Effector memory CD4-positive, alpha-beta T cell (primary cell): ENCODE data around the gene PLB1.

Experiments used
- DNase-seq, 3 donors: peaks; one replicate each; pipeline ENCODE4 v3.0.0-alpha.2; 2020
- H3K27ac ChIP-seq: 2 replicates; pipeline ENCODE4 v1.7.0; 2013; ENCODE audit warnings: mild to moderate bottlenecking, low read length, moderate library complexity; ENCODE audit not compliant: insufficient read depth, poor library complexity, severe bottlenecking
- H3K27me3 ChIP-seq: replicated peaks from 2 replicates; pipeline ENCODE4 v1.7.0; 2013; ENCODE audit warnings: mild to moderate bottlenecking, low read length; ENCODE audit not compliant: insufficient read depth, control insufficient read depth, poor library complexity, severe bottlenecking
- H3K36me3 ChIP-seq: 2 replicates; pipeline ENCODE4 v1.7.0; 2013; ENCODE audit warnings: mild to moderate bottlenecking, low read length, moderate library complexity; ENCODE audit not compliant: control insufficient read depth, insufficient read depth
- H3K4me1 ChIP-seq: 2 replicates; pipeline ENCODE4 v1.7.0; 2013; ENCODE audit warnings: low read length, mild to moderate bottlenecking; ENCODE audit not compliant: control insufficient read depth, insufficient read depth, poor library complexity, severe bottlenecking
- H3K4me3 ChIP-seq: 2 replicates; pipeline ENCODE4 v1.7.0; 2013; ENCODE audit warnings: low read length, low read depth, mild to moderate bottlenecking; ENCODE audit not compliant: insufficient read depth, poor library complexity, severe bottlenecking
- H3K9me3 ChIP-seq: 2 replicates; pipeline ENCODE4 v1.7.0; 2013; ENCODE audit warnings: mild to moderate bottlenecking, low read length, moderate library complexity; ENCODE audit not compliant: control insufficient read depth

PLB1 gene

GRCh38 chr2:28648671-28649395 lies 153.0 kb downstream of the PLB1 start:
- no peak for DNase-seq
- H3K9me3 ChIP-seq = no peaks in the 10 kb centered on the region
- no peaks in the 10 kb centered on the region for H3K4me1 ChIP-seq
- no peaks in the 10 kb centered on the region for H3K36me3 ChIP-seq
- H3K4me3 ChIP-seq = no peak overlapping the region
- no peaks in the 10 kb centered on the region for H3K27me3 ChIP-seq
- H3K27ac ChIP-seq = no peak overlapping the region

GRCh38 chr2:28649481-28650265 lies 153.8 kb downstream of the PLB1 start:
- no peaks in the 10 kb centered on the region for H3K27me3 ChIP-seq
- no peak for DNase-seq
- H3K9me3 ChIP-seq = no peaks in the 10 kb centered on the region
- no peak overlapping the region for H3K4me3 ChIP-seq
- H3K4me1 ChIP-seq = no peaks in the 10 kb centered on the region
- H3K27ac ChIP-seq = no peak overlapping the region
- no peaks in the 10 kb centered on the region for H3K36me3 ChIP-seq

- Histone ChIP-seq H3K27ac (no peak overlapping the region), H3K4me1 (no peaks in the 10 kb centered on the region), H3K9me3 (no peaks in the 10 kb centered on the region), H3K27me3 (no peaks in the 10 kb centered on the region), H3K36me3 (no peaks in the 10 kb centered on the region), H3K4me3 (no peak overlapping the region)
- DNase-seq = no peak
These were observed 154.4 kb downstream of the PLB1 start for GRCh38 chr2:28650266-28650584.

- Histone ChIP-seq H3K27ac (no peak overlapping the region), H3K36me3 (no peaks in the 10 kb centered on the region), H3K4me3 (no peak overlapping the region), H3K27me3 (no peaks in the 10 kb centered on the region), H3K4me1 (no peaks in the 10 kb centered on the region), H3K9me3 (no peaks in the 10 kb centered on the region)
- no peak for DNase-seq
These were observed 156.4 kb downstream of the PLB1 start for GRCh38 chr2:28652217-28652616.

- H3K27ac ChIP-seq = no peak overlapping the region
- H3K4me1 ChIP-seq = no peaks in the 10 kb centered on the region
- DNase-seq = no peak
These were observed 158.2 kb downstream of the PLB1 start for GRCh38 chr2:28653892-28654662.

GRCh38 chr2:28654663-28655320 lies 158.9 kb downstream of the PLB1 start:
- no peak overlapping the region for H3K4me3 ChIP-seq
- DNase-seq = no peak

More at GRCh38 chr2:28653892-28654662, 158.2 kb downstream of the PLB1 start:
- Histone ChIP-seq H3K36me3 (no peaks in the 10 kb centered on the region), H3K9me3 (no peaks in the 10 kb centered on the region), H3K27me3 (no peaks in the 10 kb centered on the region), H3K4me3 (no peak overlapping the region)

GRCh38 chr2:28656937-28657615 lies 161.2 kb downstream of the PLB1 start:
- no peak overlapping the region for H3K4me3 ChIP-seq
- no peak for DNase-seq
- no peaks in the 10 kb centered on the region for H3K9me3 ChIP-seq
- no peaks in the 10 kb centered on the region for H3K27me3 ChIP-seq
- H3K36me3 ChIP-seq = no peaks in the 10 kb centered on the region
- no peaks in the 10 kb centered on the region for H3K4me1 ChIP-seq
- no peak overlapping the region for H3K27ac ChIP-seq

More at GRCh38 chr2:28654663-28655320, 158.9 kb downstream of the PLB1 start:
- Histone ChIP-seq H3K36me3 (no peaks in the 10 kb centered on the region), H3K27ac (no peak overlapping the region), H3K27me3 (no peaks in the 10 kb centered on the region), H3K9me3 (no peaks in the 10 kb centered on the region), H3K4me1 (no peaks in the 10 kb centered on the region)

GRCh38 chr2:28658369-28658768 lies 162.5 kb downstream of the PLB1 start:
- H3K4me3 ChIP-seq = no peak overlapping the region

GRCh38 chr2:28659127-28659526 lies 163.3 kb downstream of the PLB1 start:
- Histone ChIP-seq H3K4me3 (no peak overlapping the region), H3K36me3 (no peaks in the 10 kb centered on the region), H3K9me3 (no peaks in the 10 kb centered on the region), H3K27ac (no peak overlapping the region), H3K27me3 (no peaks in the 10 kb centered on the region), H3K4me1 (no peaks in the 10 kb centered on the region)
- no peak for DNase-seq

More at GRCh38 chr2:28658369-28658768, 162.5 kb downstream of the PLB1 start:
- DNase-seq = no peak
- Histone ChIP-seq H3K9me3 (no peaks in the 10 kb centered on the region), H3K27me3 (no peaks in the 10 kb centered on the region), H3K27ac (no peak overlapping the region), H3K36me3 (no peaks in the 10 kb centered on the region), H3K4me1 (no peaks in the 10 kb centered on the region)
